K562 (cell line): ENCODE measurements around the gene FOXA3. TPM values are rescaled to one million over a fixed set of nuclear protein-coding genes. Genes with fewer than 3 reads are reported as not detected.

ENCODE experiments used
- HNRNPUL1 ChIP-seq: fragments of 200-400 bp; formaldehyde crosslinking; IDR thresholded peaks from 2 replicates; pipeline ENCODE4 v1.6.1; 2017; ENCODE audit warnings: low read length
- ILF3 ChIP-seq: fragments of 450-650 bp; IDR thresholded peaks from 2 replicates; pipeline ENCODE4 v1.6.1; 2018; ENCODE audit warnings: antibody characterized with exemption, mild to moderate bottlenecking, moderate library complexity, borderline replicate concordance
- PHTF2 ChIP-seq: fragments of 250-450 bp; sonication (Bioruptor Pico); IDR thresholded peaks from 2 replicates; pipeline ENCODE4 v1.5.0; 2021; ENCODE audit warnings: mild to moderate bottlenecking
- RBBP5 ChIP-seq: fragments of 200-600 bp; sonication (generic); IDR thresholded peaks from 2 replicates; pipeline ENCODE4 v1.6.1; 2012; ENCODE audit warnings: borderline replicate concordance, mild to moderate bottlenecking, low read length, control low read depth, inconsistent platforms; ENCODE audit not compliant: insufficient read depth, poor library complexity, severe bottlenecking
- SAFB2 ChIP-seq: fragments of 200-400 bp; formaldehyde crosslinking; IDR thresholded peaks from 2 replicates; pipeline ENCODE4 v1.6.1; 2018; ENCODE audit warnings: borderline replicate concordance, low read length, low read depth, moderate library complexity; ENCODE audit not compliant: severe bottlenecking
- SAP30 ChIP-seq: fragments of 200-600 bp; sonication (generic); IDR thresholded peaks from 2 replicates; pipeline ENCODE4 v1.6.1; 2012; ENCODE audit warnings: borderline replicate concordance, low read depth, mild to moderate bottlenecking, moderate library complexity, low read length, control low read depth, inconsistent platforms; ENCODE audit not compliant: insufficient read depth, poor library complexity, severe bottlenecking
- SNRNP70 ChIP-seq: fragments of 200-400 bp; formaldehyde crosslinking; optimal IDR thresholded peaks from 2 replicates; pipeline ENCODE3; 2017; ENCODE audit warnings: low read depth, low read length
- ZBTB7A ChIP-seq: IDR thresholded peaks from 2 replicates; pipeline ENCODE4 v1.6.1; 2011; ENCODE audit warnings: low read depth, mild to moderate bottlenecking, low read length, moderate library complexity, borderline replicate concordance; ENCODE audit not compliant: control insufficient read depth
- ZNF143 ChIP-seq: sonication (generic); formaldehyde crosslinking; IDR thresholded peaks from 2 replicates; pipeline ENCODE4 v1.9.0; 2022; ENCODE audit warnings: mild to moderate bottlenecking, missing genetic modification reagents
- ZNF239 ChIP-seq: fragments of 250-450 bp; sonication (Bioruptor Pico); IDR thresholded peaks from 2 replicates; pipeline ENCODE4 v1.4.0; 2020; ENCODE audit warnings: mild to moderate bottlenecking
- ZNF24 ChIP-seq: fragments of 450-650 bp; IDR thresholded peaks from 2 replicates; pipeline ENCODE4 v1.6.1; 2016
- ZNF41 ChIP-seq: fragments of 250-450 bp; sonication (Bioruptor Pico); conservative IDR thresholded peaks from 2 replicates; pipeline ENCODE4 v1.4.0; 2020; ENCODE audit warnings: mild to moderate bottlenecking
- ZNF668 ChIP-seq: fragments of 250-450 bp; sonication (Bioruptor Pico); IDR thresholded peaks from 2 replicates; pipeline ENCODE4 v1.8.0; 2022; ENCODE audit warnings: mild to moderate bottlenecking, inconsistent platforms
- polyA plus RNA-seq, 8 experiments: library from polyadenylated mRNA; depleted of rRNA in 4 of 8; stranded (reverse) in 5 of 8; unstranded in 3 of 8; fragments of >200 nt; fragmentation: Nextera tagmentation in 2 of 8; fragmentation: Illumina TruSeq in 1 of 8; extraction: Ambion mirVana in 2 of 8; extraction: Trizol in 1 of 8; gene quantifications; 2 replicates each; pipeline versions ENCODE4 v1.2.1 to v1.2.3, GENCODE V29; 2011 to 2014; ENCODE audit warnings: inconsistent platforms in 1 of 8, missing spikeins in 1 of 8
- total RNA-seq, 7 experiments: library from RNA; depleted of rRNA in 6 of 7; stranded (reverse); fragments of >200 nt in 6 of 7; fragmentation: Illumina TruSeq in 2 of 7; extraction: Trizol in 2 of 7; gene quantifications; 2 replicates each; pipeline versions ENCODE4 v1.2.1 to v1.2.3, GENCODE V29; 2011 to 2021; ENCODE audit warnings: low replicate concordance in 1 of 7
- TF ChIP-seq, protein P1 (sequence below): fragments of 250-450 bp; sonication (Bioruptor Pico); IDR thresholded peaks from 2 replicates; pipeline ENCODE4 v1.4.0; 2020; ENCODE audit warnings: borderline replicate concordance
- TF ChIP-seq, protein P2 (sequence below): sonication (generic); formaldehyde crosslinking; IDR thresholded peaks from 2 replicates; pipeline ENCODE4 v1.8.1; 2023; ENCODE audit warnings: mild to moderate bottlenecking, missing genetic modification reagents, moderate library complexity
- TF ChIP-seq, protein P3 (sequence below): fragments of 450-650 bp; IDR thresholded peaks from 2 replicates; pipeline ENCODE4 v1.7.0; 2016; ENCODE audit warnings: borderline replicate concordance
- TF ChIP-seq, protein P4 (sequence below), 2 experiments: IDR thresholded peaks in 1 of 2; conservative IDR thresholded peaks in 1 of 2; 2 replicates each; pipeline ENCODE4 v1.6.1; 2016; ENCODE audit warnings: low read depth in 2 of 2, mild to moderate bottlenecking in 1 of 2, missing compliant biosample characterization in 1 of 2, missing genetic modification characterization in 1 of 2, moderate library complexity in 1 of 2
- TF ChIP-seq, protein P5 (sequence below): fragments of 250-450 bp; sonication (Bioruptor Pico); IDR thresholded peaks from 2 replicates; pipeline ENCODE4 v1.5.0; 2021

Gene FOXA3
- total and polyA plus RNA-seq, 9 of the 15 experiments (the other 6 are each of a cell fraction or from before 2014, with no cell fraction given), result 1.3 to 15.5 (median 4.7) TPM

DNA sequence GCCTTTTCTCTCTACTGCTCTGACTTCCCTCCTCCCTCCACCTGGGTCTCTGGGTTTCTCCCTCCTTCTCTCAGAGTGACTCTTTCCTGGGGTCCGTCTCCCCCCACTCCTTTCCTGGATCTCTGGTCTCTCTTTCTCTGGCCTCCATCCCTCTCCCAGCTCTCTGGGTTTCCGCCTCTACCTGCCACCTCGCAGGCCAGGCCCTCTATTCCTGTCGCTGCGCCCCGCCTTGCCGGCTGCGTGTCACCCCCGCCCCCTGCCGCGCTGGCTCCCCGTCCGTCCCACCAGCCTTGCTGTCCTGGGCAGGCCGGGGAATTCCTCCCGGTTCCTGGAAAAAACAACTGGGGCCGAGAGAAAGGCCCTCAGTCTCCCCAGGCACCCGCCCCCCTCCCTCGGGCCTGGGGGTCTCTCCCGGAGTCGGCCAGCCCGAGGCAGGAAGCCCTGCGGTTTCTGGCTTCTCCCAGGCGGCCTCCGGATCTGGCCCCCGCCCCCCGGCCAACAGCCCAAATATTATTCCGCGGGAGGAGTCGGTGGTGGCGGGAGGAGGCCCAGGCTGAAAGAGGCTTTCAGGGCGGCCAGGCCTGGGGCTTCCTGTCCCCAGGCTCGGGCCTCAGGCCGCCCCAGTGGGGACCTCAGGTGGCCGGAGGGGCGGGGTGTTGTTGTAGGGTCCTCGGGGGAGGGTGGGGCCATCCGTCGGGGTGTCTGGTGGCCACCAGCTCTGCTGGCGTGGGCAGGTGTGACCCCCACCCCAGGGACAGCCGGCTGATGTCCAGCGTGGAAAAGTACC lies 12.5 kb downstream of the FOXA3 start (continued):
- TF ChIP-seq, protein P1, sequence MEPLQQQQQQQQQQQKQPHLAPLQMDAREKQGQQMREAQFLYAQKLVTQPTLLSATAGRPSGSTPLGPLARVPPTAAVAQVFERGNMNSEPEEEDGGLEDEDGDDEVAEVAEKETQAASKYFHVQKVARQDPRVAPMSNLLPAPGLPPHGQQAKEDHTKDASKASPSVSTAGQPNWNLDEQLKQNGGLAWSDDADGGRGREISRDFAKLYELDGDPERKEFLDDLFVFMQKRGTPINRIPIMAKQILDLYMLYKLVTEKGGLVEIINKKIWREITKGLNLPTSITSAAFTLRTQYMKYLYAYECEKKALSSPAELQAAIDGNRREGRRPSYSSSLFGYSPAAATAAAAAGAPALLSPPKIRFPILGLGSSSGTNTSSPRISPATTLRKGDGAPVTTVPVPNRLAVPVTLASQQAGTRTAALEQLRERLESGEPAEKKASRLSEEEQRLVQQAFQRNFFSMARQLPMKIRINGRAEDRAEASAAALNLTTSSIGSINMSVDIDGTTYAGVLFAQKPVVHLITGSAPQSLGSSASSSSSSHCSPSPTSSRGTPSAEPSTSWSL (CRISPR knock-in tag), result no peak
- no peak for TF ChIP-seq HNRNPUL1
- TF ChIP-seq, protein P2, sequence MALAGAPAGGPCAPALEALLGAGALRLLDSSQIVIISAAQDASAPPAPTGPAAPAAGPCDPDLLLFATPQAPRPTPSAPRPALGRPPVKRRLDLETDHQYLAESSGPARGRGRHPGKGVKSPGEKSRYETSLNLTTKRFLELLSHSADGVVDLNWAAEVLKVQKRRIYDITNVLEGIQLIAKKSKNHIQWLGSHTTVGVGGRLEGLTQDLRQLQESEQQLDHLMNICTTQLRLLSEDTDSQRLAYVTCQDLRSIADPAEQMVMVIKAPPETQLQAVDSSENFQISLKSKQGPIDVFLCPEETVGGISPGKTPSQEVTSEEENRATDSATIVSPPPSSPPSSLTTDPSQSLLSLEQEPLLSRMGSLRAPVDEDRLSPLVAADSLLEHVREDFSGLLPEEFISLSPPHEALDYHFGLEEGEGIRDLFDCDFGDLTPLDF, result no peak
- peak; percentile 38 for TF ChIP-seq RBBP5
- TF ChIP-seq, protein P3, sequence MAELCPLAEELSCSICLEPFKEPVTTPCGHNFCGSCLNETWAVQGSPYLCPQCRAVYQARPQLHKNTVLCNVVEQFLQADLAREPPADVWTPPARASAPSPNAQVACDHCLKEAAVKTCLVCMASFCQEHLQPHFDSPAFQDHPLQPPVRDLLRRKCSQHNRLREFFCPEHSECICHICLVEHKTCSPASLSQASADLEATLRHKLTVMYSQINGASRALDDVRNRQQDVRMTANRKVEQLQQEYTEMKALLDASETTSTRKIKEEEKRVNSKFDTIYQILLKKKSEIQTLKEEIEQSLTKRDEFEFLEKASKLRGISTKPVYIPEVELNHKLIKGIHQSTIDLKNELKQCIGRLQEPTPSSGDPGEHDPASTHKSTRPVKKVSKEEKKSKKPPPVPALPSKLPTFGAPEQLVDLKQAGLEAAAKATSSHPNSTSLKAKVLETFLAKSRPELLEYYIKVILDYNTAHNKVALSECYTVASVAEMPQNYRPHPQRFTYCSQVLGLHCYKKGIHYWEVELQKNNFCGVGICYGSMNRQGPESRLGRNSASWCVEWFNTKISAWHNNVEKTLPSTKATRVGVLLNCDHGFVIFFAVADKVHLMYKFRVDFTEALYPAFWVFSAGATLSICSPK, result peak; percentile 84; the same call in 1 of the 2 replicates
- no peak for TF ChIP-seq ZNF239 (CRISPR knock-in tag)
- TF ChIP-seq SAFB2, result no peak
- TF ChIP-seq ZBTB7A, result peak; percentile 70; the same call in 1 of the 2 replicates
- TF ChIP-seq ZNF41 (CRISPR knock-in tag), result no peak
- TF ChIP-seq ZNF143, result no peak
- no peak for TF ChIP-seq SNRNP70
- TF ChIP-seq ZNF24, result no peak
- TF ChIP-seq, protein P4, sequence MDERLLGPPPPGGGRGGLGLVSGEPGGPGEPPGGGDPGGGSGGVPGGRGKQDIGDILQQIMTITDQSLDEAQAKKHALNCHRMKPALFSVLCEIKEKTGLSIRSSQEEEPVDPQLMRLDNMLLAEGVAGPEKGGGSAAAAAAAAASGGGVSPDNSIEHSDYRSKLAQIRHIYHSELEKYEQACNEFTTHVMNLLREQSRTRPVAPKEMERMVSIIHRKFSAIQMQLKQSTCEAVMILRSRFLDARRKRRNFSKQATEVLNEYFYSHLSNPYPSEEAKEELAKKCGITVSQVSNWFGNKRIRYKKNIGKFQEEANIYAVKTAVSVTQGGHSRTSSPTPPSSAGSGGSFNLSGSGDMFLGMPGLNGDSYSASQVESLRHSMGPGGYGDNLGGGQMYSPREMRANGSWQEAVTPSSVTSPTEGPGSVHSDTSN (CRISPR knock-in tag; IDR thresholded peaks at IDR 0.05; ENCODE audit: low read depth), result no peak
- TF ChIP-seq, protein P4 (tag; conservative IDR thresholded peaks at IDR 0.05; ENCODE audit: low read depth), result no peak
- TF ChIP-seq, protein P5, sequence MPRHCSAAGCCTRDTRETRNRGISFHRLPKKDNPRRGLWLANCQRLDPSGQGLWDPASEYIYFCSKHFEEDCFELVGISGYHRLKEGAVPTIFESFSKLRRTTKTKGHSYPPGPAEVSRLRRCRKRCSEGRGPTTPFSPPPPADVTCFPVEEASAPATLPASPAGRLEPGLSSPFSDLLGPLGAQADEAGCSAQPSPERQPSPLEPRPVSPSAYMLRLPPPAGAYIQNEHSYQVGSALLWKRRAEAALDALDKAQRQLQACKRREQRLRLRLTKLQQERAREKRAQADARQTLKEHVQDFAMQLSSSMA (CRISPR knock-in tag), result no peak
- TF ChIP-seq ILF3, result no peak
- TF ChIP-seq SAP30, result no peak
- TF ChIP-seq PHTF2 (CRISPR knock-in tag), result no peak
- TF ChIP-seq ZNF668 (CRISPR knock-in tag), result no peak
